Measurements from ENCODE around the gene ZFYVE21.

DNA sequence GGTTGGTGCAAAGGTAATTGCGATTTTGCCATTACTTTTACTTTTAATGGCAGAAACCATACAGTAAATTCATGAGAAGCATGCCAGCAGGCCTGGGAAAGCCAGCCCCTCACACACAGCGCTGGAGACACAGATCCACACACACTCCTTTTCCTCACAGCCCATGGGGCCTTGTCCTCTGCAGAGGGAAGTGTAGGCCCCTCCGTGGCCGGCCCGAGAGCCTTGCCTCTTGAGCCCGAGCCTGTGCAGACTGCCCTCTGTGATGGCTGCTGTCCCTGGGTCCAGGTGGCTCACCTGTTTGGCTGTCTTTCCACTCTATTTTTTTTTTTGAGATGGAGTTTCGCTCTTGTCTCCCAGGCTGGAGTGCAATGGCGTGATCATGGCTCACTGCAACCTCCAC is 39.7 kb upstream of the ZFYVE21 start:
- TF ChIP-seq, protein P1, sequence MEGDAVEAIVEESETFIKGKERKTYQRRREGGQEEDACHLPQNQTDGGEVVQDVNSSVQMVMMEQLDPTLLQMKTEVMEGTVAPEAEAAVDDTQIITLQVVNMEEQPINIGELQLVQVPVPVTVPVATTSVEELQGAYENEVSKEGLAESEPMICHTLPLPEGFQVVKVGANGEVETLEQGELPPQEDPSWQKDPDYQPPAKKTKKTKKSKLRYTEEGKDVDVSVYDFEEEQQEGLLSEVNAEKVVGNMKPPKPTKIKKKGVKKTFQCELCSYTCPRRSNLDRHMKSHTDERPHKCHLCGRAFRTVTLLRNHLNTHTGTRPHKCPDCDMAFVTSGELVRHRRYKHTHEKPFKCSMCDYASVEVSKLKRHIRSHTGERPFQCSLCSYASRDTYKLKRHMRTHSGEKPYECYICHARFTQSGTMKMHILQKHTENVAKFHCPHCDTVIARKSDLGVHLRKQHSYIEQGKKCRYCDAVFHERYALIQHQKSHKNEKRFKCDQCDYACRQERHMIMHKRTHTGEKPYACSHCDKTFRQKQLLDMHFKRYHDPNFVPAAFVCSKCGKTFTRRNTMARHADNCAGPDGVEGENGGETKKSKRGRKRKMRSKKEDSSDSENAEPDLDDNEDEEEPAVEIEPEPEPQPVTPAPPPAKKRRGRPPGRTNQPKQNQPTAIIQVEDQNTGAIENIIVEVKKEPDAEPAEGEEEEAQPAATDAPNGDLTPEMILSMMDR (IDR thresholded peaks at IDR 0.05 in 8 of 11, conservative IDR thresholded peaks at IDR 0.05 in 3 of 11): no peak
- TF ChIP-seq POLR2A (IDR thresholded peaks at IDR 0.05): no peak

All from spleen (tissue), 7 donors.